Endothelial cell of hepatic sinusoid (primary cell): ENCODE results near the gene TIFAB.

ENCODE experiments used
- in situ Hi-C: cut with HindIII; loops from 2 replicates; pipeline ENCODE4 v1.10.0; 2017; ENCODE audit warnings: low sequenced_read_pairs

The TIFAB gene

DNA sequence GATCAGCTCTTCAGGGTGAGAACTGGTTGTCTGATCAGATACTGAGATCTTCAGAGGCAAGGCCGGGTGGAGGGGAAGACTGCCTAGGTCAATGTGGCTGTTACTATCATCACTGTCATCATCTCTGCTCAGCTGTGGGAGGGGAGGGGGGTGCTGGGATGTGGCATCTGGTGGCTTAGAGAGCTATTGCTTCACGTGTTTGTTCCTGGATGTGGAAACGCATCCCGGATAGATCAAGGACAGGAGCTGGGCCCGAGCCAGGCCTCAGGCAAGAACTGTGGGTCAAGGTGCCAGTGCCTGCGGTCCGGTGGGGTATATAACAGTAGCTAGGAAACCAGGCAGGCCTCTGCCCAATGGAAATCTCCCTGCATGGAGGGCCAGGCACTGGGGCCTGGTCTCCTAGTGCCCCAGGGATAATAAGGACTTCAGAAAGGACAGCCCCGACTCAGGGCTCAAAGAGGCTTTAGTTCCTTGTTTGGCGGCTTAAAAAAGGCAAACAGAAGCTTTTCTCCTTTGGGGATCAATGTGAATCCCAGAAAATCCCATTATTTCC is 30.3 kb upstream of the TIFAB start:
- in situ Hi-C loops, result no loop called here

DNA sequence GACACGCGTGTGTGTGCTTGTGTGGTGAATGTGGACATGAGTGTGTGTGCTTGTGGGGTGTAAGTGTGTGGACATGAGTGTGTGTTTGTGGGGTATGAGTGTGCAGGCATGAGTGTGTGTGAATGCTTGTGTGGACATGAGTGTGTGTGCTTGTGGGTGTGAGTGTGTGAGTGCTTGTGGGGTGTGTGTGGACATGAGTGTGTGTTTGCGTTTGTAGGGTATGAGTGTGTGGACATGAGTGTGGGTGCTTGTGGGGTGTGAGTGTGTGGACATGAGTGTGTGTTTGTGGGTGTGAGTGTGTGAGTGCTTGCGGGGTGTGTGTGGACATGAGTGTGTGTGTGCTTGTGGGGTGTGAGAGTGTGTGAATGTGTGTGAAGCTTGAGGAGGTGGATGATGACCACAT is 29.8 kb upstream of the TIFAB start:
- in situ Hi-C loops, result no loop called here

DNA sequence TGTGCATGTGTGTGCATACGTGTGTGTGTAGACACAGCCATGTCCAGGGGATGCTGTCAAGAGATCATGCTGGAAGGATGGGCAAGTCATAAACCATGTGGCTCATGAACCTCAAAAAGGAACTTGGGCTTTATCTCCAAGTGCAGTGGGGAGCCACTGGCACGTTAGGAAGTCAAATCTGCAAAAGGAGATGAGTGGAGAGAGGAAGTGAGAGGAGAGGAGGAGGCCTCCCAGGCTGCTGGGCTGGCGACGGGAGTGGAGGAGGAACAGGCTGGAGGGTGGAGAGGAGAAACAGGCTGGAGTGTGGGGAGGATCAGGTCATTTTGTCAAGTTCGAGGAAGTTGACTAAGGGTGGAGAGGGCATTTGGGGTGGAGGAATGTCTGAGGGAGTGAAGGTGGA is 29.2 kb upstream of the TIFAB start:
- in situ Hi-C loops, result no loop called here

DNA sequence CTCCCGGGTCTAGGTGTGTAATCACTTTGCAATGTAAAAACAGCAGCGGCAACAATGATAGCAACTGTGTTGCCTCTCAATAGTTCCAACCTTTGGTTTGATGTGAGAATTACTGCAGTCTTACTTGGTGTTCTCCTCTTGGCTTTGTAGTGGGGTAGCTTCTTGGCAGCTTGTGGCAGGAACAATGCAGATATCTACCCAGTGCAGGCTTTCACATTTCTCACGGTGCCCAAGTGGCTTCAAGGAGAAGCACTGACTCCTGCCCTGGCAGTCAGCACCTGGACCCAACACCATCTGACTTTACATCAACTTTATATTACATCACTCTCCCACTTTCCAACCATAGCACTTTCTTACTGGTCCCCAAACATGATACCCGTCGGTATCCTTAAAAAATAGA is 28.4 kb upstream of the TIFAB start:
- in situ Hi-C loops, result no loop called here

DNA sequence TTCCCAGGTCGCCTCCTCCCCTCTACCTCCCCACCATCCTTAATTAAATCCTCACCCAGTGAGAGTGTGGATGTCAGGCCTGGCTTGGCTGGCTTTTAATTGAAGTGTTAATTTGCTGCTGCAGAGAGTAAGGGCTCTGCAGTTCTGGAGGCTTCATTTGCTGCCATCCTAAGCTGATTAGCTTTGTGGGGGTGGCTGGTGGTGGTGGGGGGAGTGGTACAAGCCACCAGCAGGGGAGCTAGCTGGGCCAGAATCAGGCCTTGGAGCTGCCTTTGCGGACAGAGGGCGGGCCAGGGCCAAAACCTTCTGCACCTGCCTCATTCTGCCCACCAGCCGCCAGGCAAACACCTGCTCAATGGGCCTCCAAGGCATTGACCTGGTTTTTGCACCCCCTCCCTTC is 26.8 kb upstream of the TIFAB start:
- in situ Hi-C loops, result no loop called here

DNA sequence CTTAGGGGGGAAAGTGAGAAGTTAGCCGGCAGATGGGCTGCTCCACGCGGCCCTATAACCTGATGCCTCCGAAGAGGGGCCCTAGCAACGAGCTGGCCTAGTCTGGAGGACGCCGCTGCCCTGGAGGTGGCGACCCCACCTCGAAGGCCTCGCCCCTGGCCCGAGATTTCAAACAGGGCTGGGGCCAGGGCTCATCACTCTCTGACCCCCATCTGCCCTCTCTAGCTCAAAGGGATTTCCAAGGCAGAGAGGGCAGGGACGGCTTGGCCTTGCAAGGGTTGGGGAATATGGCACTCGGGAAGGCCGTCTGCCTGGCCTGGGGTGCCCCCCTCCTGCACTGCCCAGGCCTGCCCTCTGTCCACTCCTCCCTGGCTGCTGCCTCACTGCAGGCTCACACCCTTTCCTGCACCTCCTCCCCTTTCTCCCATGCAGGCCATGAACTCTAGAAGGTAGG is 25.5 kb upstream of the TIFAB start:
- in situ Hi-C loops, result no loop called here

DNA sequence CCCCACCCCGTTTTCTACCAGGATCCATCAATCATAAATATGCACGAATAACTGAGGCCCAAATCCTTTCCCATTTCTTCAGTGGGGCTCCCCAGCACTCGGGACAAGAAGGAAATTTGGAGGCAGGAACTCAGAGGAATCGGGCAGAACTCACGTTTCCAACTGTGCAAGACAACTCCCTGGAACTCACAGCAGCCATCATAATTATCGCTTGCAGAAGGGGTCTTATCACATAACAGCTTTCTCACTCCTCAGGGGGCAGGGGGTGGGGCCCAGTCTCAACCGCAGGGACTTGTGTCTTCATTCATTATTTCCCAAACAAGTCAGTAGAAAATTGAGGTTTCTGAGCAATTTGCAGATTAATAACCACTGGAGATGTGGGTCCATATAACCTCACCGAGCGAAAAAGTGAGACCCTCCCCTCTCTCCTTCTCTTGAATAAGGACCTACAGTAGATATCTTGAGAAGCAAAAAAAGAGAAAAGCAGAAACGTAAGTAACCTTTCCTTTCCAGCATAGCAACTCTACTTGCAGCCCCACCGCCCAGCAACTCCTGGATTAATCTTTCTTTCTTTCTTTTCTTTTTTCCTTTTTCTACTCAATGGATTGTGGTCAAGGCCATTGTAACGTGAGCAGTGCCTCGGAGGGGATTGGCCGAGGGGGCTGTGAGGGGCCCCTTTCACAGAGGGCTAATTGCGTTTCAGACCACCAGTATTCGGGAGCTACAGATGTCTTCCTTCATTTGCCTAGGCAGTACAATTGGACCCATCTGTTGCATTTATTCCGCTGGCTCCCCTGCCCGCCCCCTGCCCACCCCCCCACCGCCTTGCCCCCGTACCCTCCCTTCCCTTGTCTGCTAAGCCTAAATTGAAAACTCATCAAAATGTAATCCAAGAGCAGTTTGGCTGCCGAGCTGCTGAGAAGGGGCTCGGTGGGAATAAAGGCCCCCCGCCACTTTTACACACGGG is 24.7 kb upstream of the TIFAB start:
- in situ Hi-C loops, result no loop called here

DNA sequence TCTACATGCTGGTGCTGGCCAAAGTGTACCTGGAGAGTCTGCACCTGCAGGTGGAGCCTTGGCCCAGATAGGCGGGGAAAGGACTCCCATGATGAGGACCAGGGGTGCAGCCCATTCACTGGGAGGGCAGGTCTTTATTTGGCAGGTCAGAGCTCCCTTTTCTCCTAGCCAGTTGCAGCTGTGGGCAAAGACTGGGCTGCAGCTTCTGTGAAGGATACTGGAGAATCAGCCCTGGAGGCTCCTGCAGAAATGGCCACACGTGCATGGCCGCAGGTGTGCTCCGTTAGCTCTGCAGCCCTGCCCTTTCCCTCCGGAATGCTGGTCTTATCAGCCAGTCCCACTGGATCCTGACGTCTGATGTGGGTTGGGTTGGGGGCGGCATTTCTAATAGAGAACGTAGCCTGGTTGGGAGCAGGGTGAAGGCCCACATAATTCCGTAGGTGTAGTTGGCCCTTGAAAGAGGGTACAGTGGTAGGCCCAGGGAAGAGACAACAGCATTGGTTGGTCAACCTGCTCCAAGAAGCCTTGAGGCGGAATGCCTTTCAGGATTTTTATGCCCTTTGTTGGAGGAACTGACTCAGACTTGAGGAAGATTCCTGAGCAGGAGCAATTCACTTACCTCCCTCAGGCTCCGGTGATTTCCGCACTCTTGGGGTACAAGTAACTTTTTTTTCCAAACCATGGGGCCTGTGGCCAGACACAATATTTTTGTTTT is 22.0 kb upstream of the TIFAB start:
- in situ Hi-C loops, result no loop called here

DNA sequence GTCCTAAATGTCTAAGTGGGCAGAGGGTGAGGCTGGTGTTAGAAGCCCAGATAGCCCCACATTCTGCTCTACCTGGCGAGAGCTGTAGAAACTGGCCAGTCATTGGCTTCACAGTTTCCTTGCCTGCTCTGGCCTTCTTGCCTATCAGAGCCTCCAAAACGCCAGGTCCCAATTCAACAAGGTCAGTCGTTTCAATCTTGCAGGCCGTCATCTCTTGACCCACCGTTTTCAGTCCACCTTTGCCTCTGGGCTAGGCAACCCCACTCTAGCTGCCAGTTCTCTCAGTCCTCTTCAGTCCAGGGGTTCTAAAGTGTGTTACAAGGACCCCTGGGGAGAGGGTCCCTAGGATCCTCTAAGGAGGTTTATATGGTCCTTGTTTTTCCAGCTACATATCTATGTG is 20.0 kb upstream of the TIFAB start:
- in situ Hi-C loops, result no loop called here

DNA sequence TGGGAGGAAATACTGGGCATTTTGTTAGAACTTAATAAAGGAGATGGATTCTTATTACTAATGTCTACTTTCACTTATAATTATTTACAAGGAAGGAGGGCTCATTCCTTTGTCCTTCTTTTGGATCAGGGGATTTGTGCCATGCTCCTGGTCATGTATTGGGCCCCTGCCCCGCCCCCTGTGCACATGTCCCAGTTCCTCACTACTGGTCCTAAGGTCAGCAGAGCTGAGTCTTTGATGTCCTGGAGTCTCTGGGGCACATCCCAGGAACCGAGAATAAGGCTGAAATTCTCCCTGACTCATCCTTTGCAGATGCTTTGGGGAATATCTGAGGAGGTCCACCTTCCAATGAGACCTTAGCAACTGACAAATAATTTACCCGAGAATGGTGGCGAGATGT is 19.6 kb upstream of the TIFAB start:
- in situ Hi-C loops, result no loop called here

DNA sequence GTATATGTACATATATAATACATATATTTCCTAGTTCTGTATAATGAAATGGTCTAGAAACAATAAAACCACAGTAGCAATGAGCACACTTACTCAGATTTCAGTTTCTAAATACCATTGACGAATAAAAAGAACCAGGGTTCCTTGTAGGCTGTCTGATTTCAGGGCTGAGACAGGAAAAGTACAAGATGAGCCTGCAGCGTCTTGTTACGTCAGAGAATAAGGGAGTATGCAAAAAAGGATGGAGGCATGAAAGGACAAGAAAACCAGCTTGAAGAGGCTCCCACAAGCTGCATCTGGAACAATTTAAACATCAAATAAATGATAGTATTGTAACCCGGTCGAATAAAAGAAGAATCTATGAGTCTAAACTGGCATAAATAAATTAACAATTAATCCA is 17.8 kb upstream of the TIFAB start:
- in situ Hi-C loops, result no loop called here

DNA sequence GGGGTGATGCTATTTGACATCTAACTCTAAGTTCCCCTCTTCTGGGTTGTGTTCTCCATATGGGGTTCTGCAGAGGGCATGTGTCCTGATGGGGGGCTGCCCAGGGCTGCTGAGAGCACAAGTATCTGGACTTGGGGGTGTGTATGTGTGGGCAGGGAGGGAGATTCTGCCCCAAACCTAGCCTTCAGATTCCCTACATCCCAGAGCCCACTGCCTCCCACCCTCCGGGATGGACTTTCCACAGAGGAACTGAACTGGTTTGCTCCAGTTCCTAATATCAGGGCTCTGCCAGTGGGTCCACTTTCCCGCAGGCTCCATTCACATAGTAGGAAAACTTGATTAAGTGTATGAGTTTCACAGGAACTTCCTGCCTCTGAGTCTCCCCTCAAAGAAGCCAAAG is 16.4 kb upstream of the TIFAB start:
- in situ Hi-C loops, result no loop called here

DNA sequence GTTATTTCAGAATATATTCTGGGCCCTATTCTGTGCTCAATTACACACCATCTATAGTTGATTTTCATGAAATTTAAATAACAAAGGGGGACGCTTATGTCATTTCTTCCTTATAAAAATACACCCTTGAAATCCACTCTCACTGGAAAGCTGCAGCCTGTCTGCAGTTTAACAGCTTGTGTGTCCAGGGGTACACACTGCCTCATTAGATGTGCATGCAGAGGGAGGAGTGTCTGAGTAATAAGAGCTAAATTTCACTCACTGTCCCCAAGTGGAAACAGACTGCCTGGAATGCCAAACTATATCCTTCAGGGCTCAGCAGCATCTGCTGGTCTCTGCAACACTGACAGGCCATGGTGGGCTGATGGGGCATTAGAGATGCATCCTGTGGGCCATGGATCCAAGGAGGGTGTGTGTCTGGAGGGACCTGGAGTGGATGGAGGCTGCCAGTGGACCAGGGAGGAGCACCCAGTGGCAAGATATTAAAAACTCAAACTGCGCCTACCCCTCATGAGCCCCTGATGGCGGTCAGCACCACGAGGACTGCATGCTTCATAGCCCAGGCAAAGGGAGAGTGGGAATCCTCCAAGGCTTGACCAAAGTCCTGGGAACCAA is 15.8 kb upstream of the TIFAB start:
- in situ Hi-C loops, result no loop called here

DNA sequence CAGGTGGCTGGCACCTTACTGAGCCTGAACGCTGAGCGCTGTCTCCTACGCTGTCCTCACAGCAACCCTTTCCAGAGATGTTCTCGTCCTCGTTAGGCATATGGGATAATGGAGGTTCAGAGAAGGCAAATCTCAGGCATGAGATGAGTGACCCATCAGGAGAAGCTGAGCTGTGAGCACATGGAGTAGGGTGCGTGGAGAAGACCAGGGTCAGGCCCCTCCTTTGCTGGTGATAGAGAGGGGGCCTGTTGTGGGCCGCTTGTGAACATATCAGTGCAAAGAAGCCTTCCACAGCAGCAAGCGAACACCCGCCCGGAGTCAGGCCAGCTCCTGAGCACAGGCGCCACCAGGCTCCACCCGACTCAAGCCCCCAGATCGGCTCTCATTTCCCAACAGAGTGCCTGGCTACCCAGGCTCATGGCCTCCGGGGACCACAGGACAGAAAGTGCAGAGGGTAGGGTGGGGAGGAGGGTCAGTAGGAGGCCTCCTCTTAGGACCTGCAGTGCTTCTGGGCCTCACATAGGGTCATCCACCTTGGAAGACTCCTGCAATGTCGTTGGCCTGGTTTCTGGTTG is 15.0 kb upstream of the TIFAB start:
- in situ Hi-C loops, result no loop called here

DNA sequence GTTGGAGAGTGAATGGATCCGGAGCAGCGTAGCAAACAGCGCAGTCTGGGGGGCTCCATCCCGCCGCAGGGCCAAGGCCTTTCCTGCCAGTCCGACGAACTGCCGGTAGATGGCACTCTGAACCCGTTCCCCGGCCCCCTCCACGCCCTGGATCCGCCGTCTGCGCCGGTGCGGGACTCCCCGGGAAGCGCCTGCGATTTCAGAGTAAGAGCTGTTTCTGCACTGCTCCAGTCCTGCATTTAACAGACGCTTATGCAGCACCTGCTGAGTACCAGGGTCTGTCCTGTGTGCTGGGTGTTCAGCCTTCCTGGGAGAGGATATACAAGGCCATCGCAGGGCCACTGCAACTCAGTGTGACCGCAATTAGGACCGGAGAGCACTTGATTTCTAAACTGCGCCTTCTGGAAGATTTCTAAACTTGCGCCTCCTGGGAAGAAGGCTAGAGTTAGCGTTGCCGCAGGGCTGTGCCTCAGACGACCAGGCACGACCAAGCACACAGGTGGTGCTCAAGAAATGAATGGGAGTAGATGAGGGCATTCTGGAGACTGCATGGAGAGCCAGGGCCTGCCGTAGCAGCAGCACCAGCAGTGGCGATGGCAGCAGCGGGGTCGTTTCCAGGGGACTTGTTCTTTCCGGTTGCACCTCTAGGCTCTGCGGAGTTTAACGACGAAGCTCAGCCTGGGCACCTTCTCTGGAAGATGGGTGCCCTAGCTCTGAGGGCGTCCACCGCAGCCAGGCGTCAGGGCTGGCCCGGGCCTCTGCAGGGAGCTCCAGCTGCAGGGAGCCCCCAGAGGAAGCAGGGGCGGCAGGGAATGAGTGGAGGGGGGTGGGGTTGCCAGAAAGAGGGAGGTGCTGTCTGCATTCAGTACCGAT is 14.3 kb upstream of the TIFAB start:
- in situ Hi-C loops, result no loop called here

DNA sequence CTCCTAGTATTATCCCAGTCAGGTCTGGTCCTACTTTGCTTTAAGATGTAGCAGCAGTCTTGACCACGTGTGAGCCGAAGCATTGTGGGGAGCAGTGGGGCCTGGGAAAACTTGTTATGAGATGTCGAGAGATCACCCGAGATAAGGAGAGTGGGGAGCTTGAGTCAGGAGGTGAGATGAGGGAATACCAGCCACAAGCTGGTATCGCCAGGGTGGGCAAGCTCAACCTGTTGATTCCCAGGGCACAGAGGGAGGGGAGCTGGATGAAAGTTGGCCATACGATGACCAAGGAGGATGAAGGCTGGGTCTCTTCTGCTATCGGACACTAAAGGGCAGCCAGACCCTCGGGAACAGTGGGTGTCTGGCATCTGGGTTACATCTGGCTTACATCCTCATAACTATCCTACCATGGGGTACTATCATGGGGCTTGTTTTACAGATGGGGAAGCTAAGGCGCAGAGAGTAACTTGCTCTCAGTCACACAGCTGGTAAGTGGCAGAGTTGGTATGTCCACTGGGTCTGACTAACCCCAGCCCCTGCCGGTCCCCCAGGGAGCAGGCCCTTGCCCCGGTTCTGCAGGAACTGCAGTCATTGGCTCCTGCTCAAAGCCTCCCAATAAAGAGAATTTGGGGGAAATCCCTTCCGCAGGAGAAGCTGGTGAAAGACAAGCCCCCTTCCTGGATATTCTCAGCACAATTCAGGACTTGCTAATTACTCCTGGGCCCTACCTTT is 13.4 kb upstream of the TIFAB start:
- in situ Hi-C loops, result no loop called here

DNA sequence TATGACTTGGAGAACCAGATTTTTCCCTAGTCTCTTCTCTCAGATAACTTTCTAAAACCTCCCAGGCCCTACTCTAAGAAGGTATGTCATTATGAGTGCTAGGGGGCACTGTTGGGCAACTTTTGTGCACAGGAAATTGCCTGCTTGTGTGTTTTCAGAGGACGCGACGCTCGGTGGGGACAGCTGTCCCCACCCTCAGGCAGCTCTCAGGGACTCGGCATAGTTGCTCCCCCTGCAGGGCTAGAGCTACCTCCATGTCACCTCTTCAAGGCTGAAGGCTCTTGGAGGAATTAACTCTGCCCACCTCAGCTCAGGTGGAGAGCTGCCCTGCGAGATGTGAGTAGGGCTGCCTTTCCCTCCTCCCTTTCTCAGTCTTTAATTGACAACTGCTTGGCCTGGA is 10.2 kb upstream of the TIFAB start:
- in situ Hi-C loops, result loop anchor here (5.0 kb wide), 1 partner anchor 90 kb away; no protein-coding TSS in a partner anchor

DNA sequence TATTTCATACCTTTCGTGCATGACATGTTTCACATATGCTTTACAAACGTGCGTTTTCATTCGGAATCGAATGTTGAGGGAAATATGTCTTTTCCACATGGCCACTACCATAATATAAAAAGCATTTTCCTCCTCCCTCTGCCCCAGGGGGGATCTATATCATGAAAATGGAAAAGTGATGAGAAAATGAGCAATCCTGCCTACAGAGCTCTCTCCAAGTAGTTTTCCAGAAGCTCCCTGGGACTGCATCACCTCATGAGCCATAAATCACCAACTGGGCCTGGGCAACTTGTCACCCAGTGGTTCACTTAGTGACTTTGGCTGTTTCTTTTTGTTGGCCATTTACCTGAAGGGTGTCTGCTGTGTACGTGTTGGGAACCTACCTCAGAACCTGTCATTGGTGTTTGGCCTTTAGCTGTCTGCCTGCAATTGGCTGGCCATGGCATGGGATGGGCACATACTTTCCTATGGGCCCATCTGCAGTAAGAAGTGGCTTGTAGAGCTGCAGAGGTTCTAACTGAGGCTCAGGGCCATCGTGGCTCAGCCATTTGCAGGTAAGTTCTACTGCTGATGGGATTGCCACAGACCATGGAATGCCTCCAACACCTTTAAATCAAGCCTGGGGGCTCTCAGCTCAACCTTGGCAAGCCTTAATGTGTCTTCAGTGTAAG is 9.5 kb upstream of the TIFAB start:
- in situ Hi-C loops, result loop anchor here (5.0 kb wide), 1 partner anchor 91 kb away; no protein-coding TSS in a partner anchor
